RWPE2 (cell line): ENCODE results near the gene HDAC10.
"Not testable (repeated sequence)": the region's sequence is repeated elsewhere in the genome, so short reads cannot be mapped to it uniquely, and the experiment has no call there.

Source experiments
- ATAC-seq: fragments of 200-7000 bp; cut with Tn5 transposase; 3 replicates; pipeline ENCODE4 v1.9.1; 2021; ENCODE audit warnings: low read depth
- DNase-seq: peaks from one replicate; pipeline ENCODE4 v3.0.0-alpha.2; 2020; ENCODE audit warnings: low spot score
- H3K27ac ChIP-seq: fragments of 450-650 bp; 2 replicates; pipeline ENCODE4 v1.5.1; 2017; ENCODE audit warnings: mild to moderate bottlenecking; ENCODE audit not compliant: poor library complexity, severe bottlenecking
- H3K27me3 ChIP-seq: fragments of 250-450 bp; sonication (Bioruptor Pico); 2 replicates; pipeline ENCODE4 v1.5.1; 2021; ENCODE audit warnings: mild to moderate bottlenecking, moderate library complexity; ENCODE audit not compliant: insufficient read depth, poor library complexity, severe bottlenecking
- H3K36me3 ChIP-seq: fragments of 250-450 bp; sonication (Bioruptor Pico); 2 replicates; pipeline ENCODE4 v1.5.1; 2020; ENCODE audit warnings: low read depth, mild to moderate bottlenecking, moderate library complexity
- H3K4me1 ChIP-seq: fragments of 250-450 bp; sonication (Bioruptor Pico); 2 replicates; pipeline ENCODE4 v1.5.1; 2021; ENCODE audit warnings: mild to moderate bottlenecking, moderate library complexity; ENCODE audit not compliant: insufficient read depth, poor library complexity, severe bottlenecking
- H3K4me3 ChIP-seq: fragments of 250-450 bp; sonication (Bioruptor Pico); 2 replicates; pipeline ENCODE4 v1.5.1; 2021; ENCODE audit warnings: mild to moderate bottlenecking, moderate library complexity; ENCODE audit not compliant: severe bottlenecking
- H3K9me3 ChIP-seq: fragments of 250-450 bp; sonication (Bioruptor Pico); 2 replicates; pipeline ENCODE4 v1.5.1; 2021; ENCODE audit warnings: mild to moderate bottlenecking, moderate library complexity; ENCODE audit not compliant: severe bottlenecking
- CTCF ChIP-seq: fragments of 450-650 bp; IDR thresholded peaks from one replicate; pipeline ENCODE4 v1.5.1; 2017; ENCODE audit warnings: mild to moderate bottlenecking, moderate library complexity; ENCODE audit not compliant: poor library complexity, severe bottlenecking

Gene HDAC10

GRCh38 chr22:50277761-50278160, 26.7 kb upstream of the HDAC10 start:
- H3K27ac ChIP-seq: no peak overlapping the region
- no peak for DNase-seq
- ATAC-seq: no peak
- TF ChIP-seq CTCF: no peak
- H3K27me3 ChIP-seq: no peaks in the 10 kb centered on the region
- H3K36me3 ChIP-seq: peaks cover 77% of the 10 kb centered on the region
- H3K4me1 ChIP-seq: peaks cover 8% of the 10 kb centered on the region
- H3K4me3 ChIP-seq: no peak overlapping the region
- no peaks in the 10 kb centered on the region for H3K9me3 ChIP-seq

GRCh38 chr22:50276143-50276542, 25.1 kb upstream of the HDAC10 start:
- H3K36me3 ChIP-seq: peaks cover 65% of the 10 kb centered on the region
- no peak; the same call in 2 of the 3 replicates for ATAC-seq
- TF ChIP-seq CTCF: peak; percentile 20

GRCh38 chr22:50275181-50276055, 24.4 kb upstream of the HDAC10 start:
- Histone ChIP-seq H3K4me1 (peaks cover 7% of the 10 kb centered on the region), H3K27ac (no peak overlapping the region), H3K27me3 (no peaks in the 10 kb centered on the region), H3K9me3 (no peaks in the 10 kb centered on the region), H3K4me3 (no peak overlapping the region), H3K36me3 (peaks cover 59% of the 10 kb centered on the region)
- ATAC-seq (no peak), DNase-seq (no peak)
- no peak for TF ChIP-seq CTCF

More at GRCh38 chr22:50276143-50276542, 25.1 kb upstream of the HDAC10 start:
- H3K4me1 ChIP-seq: peaks cover 4% of the 10 kb centered on the region
- H3K9me3 ChIP-seq: no peaks in the 10 kb centered on the region
- no peak for DNase-seq
- H3K4me3 ChIP-seq: no peak overlapping the region
- H3K27ac ChIP-seq: no peak overlapping the region
- H3K27me3 ChIP-seq: no peaks in the 10 kb centered on the region

- peaks cover 53% of the 10 kb centered on the region for H3K36me3 ChIP-seq
- TF ChIP-seq CTCF: no peak
- ATAC-seq: no peak
Measured at GRCh38 chr22:50274771-50275170, 23.7 kb upstream of the HDAC10 start.

GRCh38 chr22:50274311-50274710, 23.2 kb upstream of the HDAC10 start:
- peaks cover 48% of the 10 kb centered on the region for H3K36me3 ChIP-seq
- DNase-seq: no peak
- peak; percentile 17; the same call in 1 of the 3 replicates for ATAC-seq
- no peaks in the 10 kb centered on the region for H3K27me3 ChIP-seq
- H3K9me3 ChIP-seq: no peaks in the 10 kb centered on the region
- peak; percentile 34 for TF ChIP-seq CTCF
- H3K4me1 ChIP-seq: peaks cover 7% of the 10 kb centered on the region
- H3K27ac ChIP-seq: no peak overlapping the region
- H3K4me3 ChIP-seq: no peak overlapping the region

More at GRCh38 chr22:50274771-50275170, 23.7 kb upstream of the HDAC10 start:
- Histone ChIP-seq H3K27ac (no peak overlapping the region), H3K4me3 (no peak overlapping the region), H3K9me3 (no peaks in the 10 kb centered on the region), H3K4me1 (peaks cover 7% of the 10 kb centered on the region), H3K27me3 (no peaks in the 10 kb centered on the region)
- DNase-seq: no peak

- Histone ChIP-seq H3K36me3 (peaks cover 43% of the 10 kb centered on the region), H3K4me1 (peaks cover 11% of the 10 kb centered on the region)
- H3K27ac ChIP-seq, H3K9me3 ChIP-seq, DNase-seq, H3K4me3 ChIP-seq, H3K27me3 ChIP-seq, ATAC-seq: not testable (repeated sequence)
Measured at GRCh38 chr22:50273781-50274180, 22.7 kb upstream of the HDAC10 start.

GRCh38 chr22:50273352-50273751, 22.3 kb upstream of the HDAC10 start:
- H3K36me3 ChIP-seq: peaks cover 39% of the 10 kb centered on the region
- not testable (repeated sequence) for H3K27ac ChIP-seq, DNase-seq, H3K27me3 ChIP-seq, ATAC-seq, H3K9me3 ChIP-seq, H3K4me3 ChIP-seq
- H3K4me1 ChIP-seq: peaks cover 14% of the 10 kb centered on the region
